Heart left ventricle (tissue), 13 donors: ENCODE measurements around the gene LYST.

Experiments
- CTCF ChIP-seq, 12 donors: fragments of 200-600 bp; sonication (generic) in 4 of 12; IDR thresholded peaks; one replicate each; pipeline versions ENCODE4 v1.5.0 to v1.8.0; 2018 to 2022; ENCODE audit warnings: antibody characterized with exemption in 12 of 12, mild to moderate bottlenecking in 5 of 12
- POLR2A ChIP-seq, 2 donors: fragments of 450-650 bp; IDR thresholded peaks; one replicate each; pipeline ENCODE4 v1.6.1; 2017; ENCODE audit warnings: antibody characterized with exemption in 2 of 2, mild to moderate bottlenecking in 2 of 2, moderate library complexity in 2 of 2
- donor health status: ischemic (EF 13 %, LVEDD 7.1; RV severe dilation, severe dysfunction).
- donor health status: DM: no; HTN: yes; CAD: no.
- donor health status: DM: no; HTN: no; CAD: no.
- donor health status: ischemic (EF 25% LVEDD 6.9; RV normal size, moderate dysfunction).
- donor health status: ischemic (EF 25% LVEDD 5.7; RV mildly dilated, moderate dysfunction).
- donor health status: ischemic (EF 35%, LVEDD 5.7; RV mildly dilated, moderate dysfunction).
- donor health status: nonischemic (EF 11% LVEDD 7.7; RV severe dilation, severe dysfunction).
- donor health status: DM: yes; HTN: yes; CAD: no.
- donor health status: PGD.
- donor health status: ischemic (EF 29% LVEDD 5.4; RV normal size, mild dysfunction).
- donor health status: nonischemic (EF 23%, LVEDD 6.1; RV moderate dilation, normal function).

- TF ChIP-seq CTCF (IDR thresholded peaks at IDR 0.05) (no peak), POLR2A (IDR thresholded peaks at IDR 0.05) (no peak)
Measured at GRCh38 chr1:235650341-235651169, 216.2 kb downstream of the LYST start.
